Right lobe of liver (tissue), 6 donors: ENCODE measurements around the gene ARHGAP30. TPM values are rescaled to one million over a fixed set of nuclear protein-coding genes. Genes with fewer than 3 reads are reported as not detected.
"Not testable (repeated sequence)": the region's sequence is repeated elsewhere in the genome, so short reads cannot be mapped to it uniquely, and the experiment has no call there.

Experiments
- ATAC-seq, 4 donors: fragments of 200-7000 bp; cut with Tn5 transposase; one replicate each; pipeline ENCODE4 v1.9.1; 2020; ENCODE audit warnings: mild to moderate bottlenecking in 4 of 4, moderate library complexity in 4 of 4
- DNase-seq, 3 donors: peaks; one replicate each; pipeline ENCODE4 v3.0.0-alpha.2; 2020
- H3K27ac ChIP-seq, 3 donors: fragments of 200-600 bp; one replicate each; pipeline ENCODE4 v1.8.0; 2022
- H3K27me3 ChIP-seq, 2 donors: fragments of 200-600 bp; one replicate each; pipeline ENCODE4 v1.8.0; 2022
- H3K36me3 ChIP-seq, 4 donors: fragments of 200-600 bp; sonication (generic) in 1 of 4; one replicate each; pipeline versions ENCODE4 v1.5.1 to v1.8.0; 2017 to 2022; ENCODE audit warnings: control low read depth in 1 of 4
- H3K4me1 ChIP-seq, 4 donors: fragments of 200-600 bp; sonication (generic) in 1 of 4; one replicate each; pipeline versions ENCODE4 v1.5.1 to v1.8.0; 2017 to 2022; ENCODE audit warnings: control low read depth in 1 of 4
- H3K4me3 ChIP-seq, 3 donors: fragments of 200-600 bp; one replicate each; pipeline ENCODE4 v1.8.0; 2022
- H3K9me3 ChIP-seq, 4 donors: fragments of 200-600 bp; sonication (generic) in 1 of 4; one replicate each; pipeline versions ENCODE4 v1.5.1 to v1.8.0; 2017 to 2022; ENCODE audit warnings: control low read depth in 1 of 4
- POLR2A ChIP-seq: fragments of 450-650 bp; IDR thresholded peaks from one replicate; pipeline ENCODE4 v1.6.1; 2017; ENCODE audit warnings: antibody characterized with exemption, mild to moderate bottlenecking
- WGBS: methylation state at CpG from one replicate; pipeline ENCODE4 v1.1.6; 2018; ENCODE audit warnings: low coverage, low lambda C conversion rate; ENCODE audit not compliant: insufficient coverage; ENCODE audit errors: missing lambda C conversion rate; 5-methylcytosine and 5-hydroxymethylcytosine counted together
- intact Hi-C, 2 donors: fragments of 100-400 bp; cut with DNase I; formaldehyde crosslinking; loops; one replicate each; pipeline versions ENCODE4 v1.11.2 to v1.14.1; 2022
- long read RNA-seq: library from polyadenylated mRNA; unstranded; transcript quantifications from one replicate; pipeline ENCODE4 v2.0.0, GENCODE V29; 2019
- total RNA-seq, 6 experiments: library from RNA; depleted of rRNA in 2 of 6; stranded (reverse); fragments of >200 nt in 2 of 6; fragmentation: NEBNext Ultra II Directional in 3 of 6; extraction: Animal tissue kit (Norgen Biotek cat#: 25700) in 3 of 6; gene quantifications; one replicate each; pipeline versions ENCODE4 v1.1.0 to v1.2.4, GENCODE V29; 2016 to 2023
- TF ChIP-seq, protein P1 (sequence below), 4 donors: fragments of 200-600 bp in 3 of 4; fragments of 450-650 bp in 1 of 4; IDR thresholded peaks; one replicate each; pipeline versions ENCODE4 v1.5.1 to v1.8.0; 2016 to 2022; ENCODE audit warnings: antibody characterized with exemption in 4 of 4, mild to moderate bottlenecking in 2 of 4
- donor health status: DM: no; HTN: yes; CAD: no.
- donor health status: DM: no; HTN: no; CAD: no.
- donor health status: DM: no; HTN: no; CAD: no.
- donor health status: DM: no; HTN: yes; CAD: no.
- donor health status: DM: no; HTN: yes; CAD: no.

The ARHGAP30 gene, protein sequence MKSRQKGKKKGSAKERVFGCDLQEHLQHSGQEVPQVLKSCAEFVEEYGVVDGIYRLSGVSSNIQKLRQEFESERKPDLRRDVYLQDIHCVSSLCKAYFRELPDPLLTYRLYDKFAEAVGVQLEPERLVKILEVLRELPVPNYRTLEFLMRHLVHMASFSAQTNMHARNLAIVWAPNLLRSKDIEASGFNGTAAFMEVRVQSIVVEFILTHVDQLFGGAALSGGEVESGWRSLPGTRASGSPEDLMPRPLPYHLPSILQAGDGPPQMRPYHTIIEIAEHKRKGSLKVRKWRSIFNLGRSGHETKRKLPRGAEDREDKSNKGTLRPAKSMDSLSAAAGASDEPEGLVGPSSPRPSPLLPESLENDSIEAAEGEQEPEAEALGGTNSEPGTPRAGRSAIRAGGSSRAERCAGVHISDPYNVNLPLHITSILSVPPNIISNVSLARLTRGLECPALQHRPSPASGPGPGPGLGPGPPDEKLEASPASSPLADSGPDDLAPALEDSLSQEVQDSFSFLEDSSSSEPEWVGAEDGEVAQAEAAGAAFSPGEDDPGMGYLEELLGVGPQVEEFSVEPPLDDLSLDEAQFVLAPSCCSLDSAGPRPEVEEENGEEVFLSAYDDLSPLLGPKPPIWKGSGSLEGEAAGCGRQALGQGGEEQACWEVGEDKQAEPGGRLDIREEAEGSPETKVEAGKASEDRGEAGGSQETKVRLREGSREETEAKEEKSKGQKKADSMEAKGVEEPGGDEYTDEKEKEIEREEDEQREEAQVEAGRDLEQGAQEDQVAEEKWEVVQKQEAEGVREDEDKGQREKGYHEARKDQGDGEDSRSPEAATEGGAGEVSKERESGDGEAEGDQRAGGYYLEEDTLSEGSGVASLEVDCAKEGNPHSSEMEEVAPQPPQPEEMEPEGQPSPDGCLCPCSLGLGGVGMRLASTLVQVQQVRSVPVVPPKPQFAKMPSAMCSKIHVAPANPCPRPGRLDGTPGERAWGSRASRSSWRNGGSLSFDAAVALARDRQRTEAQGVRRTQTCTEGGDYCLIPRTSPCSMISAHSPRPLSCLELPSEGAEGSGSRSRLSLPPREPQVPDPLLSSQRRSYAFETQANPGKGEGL
- 1 to 10 TPM; 2.8 to 7.4 (median 3.6) TPM for total RNA-seq
- long read RNA-seq, result 0 reads

DNA sequence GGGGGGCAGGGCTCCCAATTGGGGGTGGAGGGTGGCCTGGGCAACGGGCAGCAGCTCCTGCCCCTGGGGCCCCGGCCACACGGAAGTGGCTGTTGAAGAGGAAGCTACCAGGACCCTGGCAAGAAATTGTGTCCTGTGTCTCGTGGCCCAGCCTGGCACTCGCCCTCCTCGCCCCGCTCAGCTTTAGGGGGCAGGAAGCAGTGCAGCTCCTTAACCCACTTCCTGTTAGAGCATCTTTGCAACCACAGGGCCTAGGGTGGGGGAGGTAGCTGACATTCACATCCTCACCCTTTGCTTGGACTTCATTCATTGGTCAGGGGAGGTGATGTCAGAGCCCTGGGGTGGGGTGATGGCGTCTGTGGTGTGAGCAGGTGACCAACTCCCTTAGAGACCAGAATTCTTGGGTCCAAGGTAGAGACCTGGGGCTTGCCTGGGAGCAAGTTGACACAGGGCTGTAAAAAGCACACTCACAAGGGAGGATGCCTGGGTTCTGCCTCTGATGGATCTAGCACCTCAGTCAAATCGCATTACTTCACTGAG lies at the start of gene ARHGAP30:
TSS of gene ARHGAP30 (minus strand) at position 161 of the 540 bp plus-strand sequence. CDS start 267 bp downstream, outside the sequence.
- intact Hi-C loops, result loop anchor here in 1 of 2 donors (10.0 kb wide), 1 partner anchor 235 kb away; no protein-coding TSS in a partner anchor
- Histone ChIP-seq H3K27ac (peak within 1 kb of the TSS; percentile 26 to 75 (median 71)), H3K27me3 (no peaks in the 10 kb centered on the region), H3K36me3 (no peaks in the 10 kb centered on the region), H3K4me1 (no peaks in the 10 kb centered on the region), H3K4me3 (peak within 1 kb of the TSS; percentile 26 to 44 (median 31)), H3K9me3 (no peaks in the 10 kb centered on the region)
- DNase-seq, result peak; percentile 66 to 80 (median 71)
- WGBS, result 58% methylated on average over 4 of the region's 9 CpGs
- peak; percentile 64 to 72 (median 68) for ATAC-seq
- TF ChIP-seq, protein P1, sequence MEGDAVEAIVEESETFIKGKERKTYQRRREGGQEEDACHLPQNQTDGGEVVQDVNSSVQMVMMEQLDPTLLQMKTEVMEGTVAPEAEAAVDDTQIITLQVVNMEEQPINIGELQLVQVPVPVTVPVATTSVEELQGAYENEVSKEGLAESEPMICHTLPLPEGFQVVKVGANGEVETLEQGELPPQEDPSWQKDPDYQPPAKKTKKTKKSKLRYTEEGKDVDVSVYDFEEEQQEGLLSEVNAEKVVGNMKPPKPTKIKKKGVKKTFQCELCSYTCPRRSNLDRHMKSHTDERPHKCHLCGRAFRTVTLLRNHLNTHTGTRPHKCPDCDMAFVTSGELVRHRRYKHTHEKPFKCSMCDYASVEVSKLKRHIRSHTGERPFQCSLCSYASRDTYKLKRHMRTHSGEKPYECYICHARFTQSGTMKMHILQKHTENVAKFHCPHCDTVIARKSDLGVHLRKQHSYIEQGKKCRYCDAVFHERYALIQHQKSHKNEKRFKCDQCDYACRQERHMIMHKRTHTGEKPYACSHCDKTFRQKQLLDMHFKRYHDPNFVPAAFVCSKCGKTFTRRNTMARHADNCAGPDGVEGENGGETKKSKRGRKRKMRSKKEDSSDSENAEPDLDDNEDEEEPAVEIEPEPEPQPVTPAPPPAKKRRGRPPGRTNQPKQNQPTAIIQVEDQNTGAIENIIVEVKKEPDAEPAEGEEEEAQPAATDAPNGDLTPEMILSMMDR (IDR thresholded peaks at IDR 0.05), result no peak
- TF ChIP-seq POLR2A, result peak; percentile 23

DNA sequence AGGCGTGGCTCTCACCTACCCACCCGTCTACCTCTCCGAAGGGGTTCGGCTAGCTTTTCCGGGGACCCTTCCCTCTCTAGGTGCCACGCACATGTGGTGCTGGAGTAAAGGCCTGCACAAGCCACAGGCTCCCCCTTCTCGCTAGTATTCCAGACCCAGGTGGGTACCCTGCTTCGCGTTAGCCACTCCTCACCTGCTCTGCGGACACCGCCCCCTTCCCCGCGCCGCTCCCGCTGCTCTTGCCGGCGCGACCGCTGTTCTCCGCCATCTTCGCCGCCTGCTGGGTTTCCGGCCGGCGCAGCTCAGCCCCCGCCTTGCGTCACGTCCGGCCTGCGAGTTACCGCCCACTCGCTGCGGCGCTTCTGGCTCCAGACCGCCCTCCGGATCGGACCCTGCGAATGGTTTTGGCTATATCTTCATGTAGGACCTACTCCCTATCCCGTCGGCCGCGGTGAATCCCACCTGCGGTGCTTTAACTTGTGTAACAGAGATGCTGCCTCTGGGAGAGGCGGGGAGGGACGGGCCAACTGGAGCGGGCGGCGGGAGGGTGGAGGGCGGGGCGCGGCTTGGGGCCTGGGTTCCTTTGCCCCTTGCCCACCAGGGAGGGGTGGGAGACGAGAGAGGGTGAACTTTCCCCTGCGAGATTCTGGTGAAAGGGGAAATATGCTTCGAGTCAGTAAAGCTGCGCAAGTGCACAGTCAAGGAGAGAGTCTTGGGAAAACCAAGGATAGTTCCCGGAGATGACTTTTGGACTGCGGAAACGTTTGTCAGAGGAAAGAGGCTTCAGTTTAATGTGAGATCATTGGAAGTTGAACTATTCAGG lies 48.3 kb upstream of the ARHGAP30 start, which contains the start of the genes NIT1 and PFDN2:
TSS of gene NIT1 (plus strand) at position 347 of the 823 bp plus-strand sequence. CDS start at position 419, 72 bp downstream.
TSS of gene PFDN2 (minus strand) at position 279 of the 823 bp plus-strand sequence. CDS start at position 268, 11 bp downstream.
- intact Hi-C loops, result no loop called here
- ATAC-seq (peak; percentile 86 to 90 (median 88)), DNase-seq (peak; percentile 91 to 92 (median 91))
- Histone ChIP-seq H3K27me3 (no peaks in the 10 kb centered on the region), H3K4me3 (peak within 1 kb of the TSS; percentile 89 to 100 (median 99)), H3K4me1 (peaks cover 0 to 50% (median 19%) of the 10 kb centered on the region in 4 donors), H3K36me3 (peaks cover 0 to 35% (median 26%) of the 10 kb centered on the region in 4 donors), H3K9me3 (no peaks in the 10 kb centered on the region), H3K27ac (peak within 1 kb of the TSS; percentile 88 to 95 (median 90))
- TF ChIP-seq, protein P1 (IDR thresholded peaks at IDR 0.05), result no peak
- TF ChIP-seq POLR2A, result peak; percentile 96
- WGBS, result under 1% methylated on average over 32 of the region's 58 CpGs

DNA sequence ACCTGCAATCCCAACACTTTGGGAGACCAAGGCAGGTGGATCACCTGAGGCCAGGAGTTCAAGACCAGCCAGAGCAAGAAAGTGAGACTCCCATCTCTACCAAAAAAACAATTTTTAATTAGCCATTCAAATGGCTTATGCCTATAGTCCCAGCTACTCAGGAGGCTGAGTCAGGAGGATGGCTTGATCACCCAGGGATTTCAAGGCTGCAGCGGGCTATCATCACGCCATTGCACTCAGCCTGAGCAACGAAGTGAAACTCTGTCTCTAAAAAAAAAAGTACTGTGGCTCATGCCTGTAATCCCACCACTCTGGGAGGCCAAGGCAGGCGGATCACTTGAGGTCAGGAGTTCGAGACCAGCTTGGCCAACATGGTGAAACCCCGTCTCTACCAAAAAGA lies 46.3 kb upstream of the ARHGAP30 start:
- Histone ChIP-seq H3K4me1 (peaks cover 0 to 50% (median 19%) of the 10 kb centered on the region in 4 donors), H3K36me3 (peaks cover 0 to 15% (median 9%) of the 10 kb centered on the region in 4 donors)
- DNase-seq, H3K27me3 ChIP-seq, H3K27ac ChIP-seq, ATAC-seq, intact Hi-C loops, H3K9me3 ChIP-seq, H3K4me3 ChIP-seq: not testable (repeated sequence)
- 87% methylated on average over 3 of the region's 6 CpGs for whole genome bisulfite sequencing

DNA sequence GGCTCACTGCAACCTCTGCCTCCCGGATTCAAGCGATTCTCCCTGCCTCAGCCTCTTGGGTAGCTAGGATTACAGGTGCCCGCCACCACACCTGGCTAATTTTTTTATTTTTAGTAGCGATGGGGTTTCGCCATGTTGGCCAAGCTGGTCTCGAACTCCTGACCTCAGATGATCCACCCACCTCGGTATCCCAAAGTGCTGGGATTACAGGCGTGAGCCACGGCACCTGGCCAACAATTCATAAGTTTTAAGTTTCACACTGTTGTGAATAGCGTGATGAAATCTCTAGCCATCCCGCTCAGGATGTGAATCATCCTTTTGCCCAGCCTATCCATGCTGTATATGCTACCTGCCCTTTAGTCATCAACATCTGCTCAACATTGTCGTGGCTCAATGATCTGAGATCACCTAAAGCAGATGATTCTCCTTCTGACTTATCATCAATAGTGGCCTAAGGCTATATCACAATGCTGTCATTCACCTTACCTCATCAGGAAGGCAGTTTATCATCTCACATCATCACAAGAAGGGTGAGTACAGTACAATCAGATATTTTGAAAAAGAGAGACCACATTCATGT lies 45.5 kb upstream of the ARHGAP30 start:
- DNase-seq (no peak), ATAC-seq (peak in 1 of 4 donors; percentile 12)
- Histone ChIP-seq H3K4me3 (no peak overlapping the region), H3K27ac (no peak overlapping the region), H3K9me3 (no peaks in the 10 kb centered on the region), H3K27me3 (no peaks in the 10 kb centered on the region), H3K4me1 (peaks cover 0 to 50% (median 17%) of the 10 kb centered on the region in 4 donors), H3K36me3 (peaks cover 0 to 7% (median 3%) of the 10 kb centered on the region in 4 donors)
- no peak for TF ChIP-seq POLR2A
- TF ChIP-seq, protein P1 (IDR thresholded peaks at IDR 0.05), result no peak
- 56% methylated on average over 12 of the region's 12 CpGs for WGBS
- intact Hi-C loops, result no loop called here
